ENCODE data around the gene CLRN2.

Gene CLRN2

GRCh38 chr4:17476853-17477252, 38.1 kb upstream of the CLRN2 start:
- Histone ChIP-seq H4K8ac (ENCODE audit: low read depth, low read length) (no peak overlapping the region), H3K4me2 (ENCODE audit: low read length) (no peak overlapping the region), H2BK120ac (ENCODE audit: insufficient read depth, low read length, poor library complexity) (no peak overlapping the region), H3K23ac (ENCODE audit: low read length) (no peak overlapping the region), H3K4me3 (ENCODE audit: low read depth, low read length) (no peak overlapping the region), H3K27ac (ENCODE audit: low read depth, low read length) (no peak overlapping the region), H3K79me1 (ENCODE audit: low read length) (no peaks in the 10 kb centered on the region), H2AFZ (ENCODE audit: insufficient read depth, low read length, poor library complexity) (no peak overlapping the region), H3K14ac (ENCODE audit: low read length) (no peak overlapping the region), H3K79me2 (ENCODE audit: control insufficient read depth, insufficient read depth, low read length, poor library complexity) (no peaks in the 10 kb centered on the region), H2BK12ac (ENCODE audit: low read length) (no peak overlapping the region), H3K9ac (ENCODE audit: low read length) (no peak overlapping the region), H3K27me3 (ENCODE audit: insufficient read depth, low read length) (no peaks in the 10 kb centered on the region), H3K9me3 (ENCODE audit: insufficient read depth, low read depth, low read length) (peaks cover 3% of the 10 kb centered on the region), H3K4me1 (ENCODE audit: control insufficient read depth in 1 of 2, insufficient read depth in 2 of 2, low read length in 2 of 2) (no peaks in the 10 kb centered on the region), H2AK5ac (ENCODE audit: low read length) (no peak overlapping the region), H3K36me3 (ENCODE audit: control insufficient read depth in 1 of 2, insufficient read depth in 2 of 2, low read length in 2 of 2) (no peaks in the 10 kb centered on the region), H4K12ac (ENCODE audit: low read depth, low read length) (no peak overlapping the region), H3K18ac (ENCODE audit: low read length) (no peak overlapping the region), H4K91ac (ENCODE audit: low read depth, low read length) (no peak overlapping the region), H3K4ac (ENCODE audit: low read depth, low read length) (no peak overlapping the region), H2BK5ac (ENCODE audit: low read depth, low read length, poor library complexity) (no peak overlapping the region)
- WGBS (ENCODE audit: extremely low coverage, insufficient coverage, insufficient read length), result no CpG with 5 or more reads among the region's 3 CpGs
- no peak for DNase-seq

- Histone ChIP-seq H2AFZ (ENCODE audit: insufficient read depth, low read length, poor library complexity) (no peak overlapping the region), H3K23ac (ENCODE audit: low read length) (no peak overlapping the region), H2BK12ac (ENCODE audit: low read length) (no peak overlapping the region), H2BK120ac (ENCODE audit: insufficient read depth, low read length, poor library complexity) (no peak overlapping the region), H3K79me1 (ENCODE audit: low read length) (no peaks in the 10 kb centered on the region), H2AK5ac (ENCODE audit: low read length) (no peak overlapping the region), H3K14ac (ENCODE audit: low read length) (no peak overlapping the region), H4K12ac (ENCODE audit: low read depth, low read length) (no peak overlapping the region), H3K4me2 (ENCODE audit: low read length) (no peak overlapping the region), H4K91ac (ENCODE audit: low read depth, low read length) (no peak overlapping the region), H3K9me3 (ENCODE audit: insufficient read depth, low read depth, low read length) (peaks cover 3% of the 10 kb centered on the region), H3K4ac (ENCODE audit: low read depth, low read length) (no peak overlapping the region), H3K18ac (ENCODE audit: low read length) (no peak overlapping the region), H3K27ac (ENCODE audit: low read depth, low read length) (no peak overlapping the region), H4K8ac (ENCODE audit: low read depth, low read length) (no peak overlapping the region), H3K4me1 (ENCODE audit: control insufficient read depth in 1 of 2, insufficient read depth in 2 of 2, low read length in 2 of 2) (no peaks in the 10 kb centered on the region), H3K4me3 (ENCODE audit: low read depth, low read length) (no peak overlapping the region), H3K27me3 (ENCODE audit: insufficient read depth, low read length) (no peaks in the 10 kb centered on the region), H3K36me3 (ENCODE audit: control insufficient read depth in 1 of 2, insufficient read depth in 2 of 2, low read length in 2 of 2) (no peaks in the 10 kb centered on the region), H3K9ac (ENCODE audit: low read length) (no peak overlapping the region), H3K79me2 (ENCODE audit: control insufficient read depth, insufficient read depth, low read length, poor library complexity) (no peaks in the 10 kb centered on the region), H2BK5ac (ENCODE audit: low read depth, low read length, poor library complexity) (no peak overlapping the region)
- DNase-seq, result no peak
- no CpG with 5 or more reads among the region's 9 CpGs for WGBS (ENCODE audit: extremely low coverage, insufficient coverage, insufficient read length)
Measured at GRCh38 chr4:17477774-17478472, 37.0 kb upstream of the CLRN2 start.

GRCh38 chr4:17480210-17480927, 34.6 kb upstream of the CLRN2 start:
- H2BK12ac ChIP-seq (ENCODE audit: low read length), result no peak overlapping the region
- no peaks in the 10 kb centered on the region for H3K79me1 ChIP-seq (ENCODE audit: low read length)
- H4K8ac ChIP-seq (ENCODE audit: low read depth, low read length), result no peak overlapping the region
- no peak overlapping the region for H2AK5ac ChIP-seq (ENCODE audit: low read length)
- no peak overlapping the region for H3K4me2 ChIP-seq (ENCODE audit: low read length)
- H4K91ac ChIP-seq (ENCODE audit: low read depth, low read length), result no peak overlapping the region
- H3K14ac ChIP-seq (ENCODE audit: low read length), result no peak overlapping the region
- H3K23ac ChIP-seq (ENCODE audit: low read length), result no peak overlapping the region
- H4K12ac ChIP-seq (ENCODE audit: low read depth, low read length), result no peak overlapping the region
- H3K9ac ChIP-seq (ENCODE audit: low read length), result no peak overlapping the region
- no CpG with 5 or more reads among the region's 7 CpGs for WGBS (ENCODE audit: extremely low coverage, insufficient coverage, insufficient read length)
- no peak overlapping the region for H3K18ac ChIP-seq (ENCODE audit: low read length)
- H2AFZ ChIP-seq (ENCODE audit: insufficient read depth, low read length, poor library complexity), result no peak overlapping the region
- H3K27ac ChIP-seq (ENCODE audit: low read depth, low read length), result no peak overlapping the region
- no peaks in the 10 kb centered on the region for H3K4me1 ChIP-seq (ENCODE audit: control insufficient read depth in 1 of 2, insufficient read depth in 2 of 2, low read length in 2 of 2)
- H3K4ac ChIP-seq (ENCODE audit: low read depth, low read length), result no peak overlapping the region
- H2BK5ac ChIP-seq (ENCODE audit: low read depth, low read length, poor library complexity), result no peak overlapping the region
- DNase-seq, result no peak
- no peaks in the 10 kb centered on the region for H3K36me3 ChIP-seq (ENCODE audit: control insufficient read depth in 1 of 2, insufficient read depth in 2 of 2, low read length in 2 of 2)
- H3K4me3 ChIP-seq (ENCODE audit: low read depth, low read length), result no peak overlapping the region
- H3K79me2 ChIP-seq (ENCODE audit: control insufficient read depth, insufficient read depth, low read length, poor library complexity), result no peaks in the 10 kb centered on the region
- H2BK120ac ChIP-seq (ENCODE audit: insufficient read depth, low read length, poor library complexity), result no peak overlapping the region
- no peaks in the 10 kb centered on the region for H3K27me3 ChIP-seq (ENCODE audit: insufficient read depth, low read length)
- H3K9me3 ChIP-seq (ENCODE audit: insufficient read depth, low read depth, low read length), result peaks cover 3% of the 10 kb centered on the region

- no peaks in the 10 kb centered on the region for H3K79me2 ChIP-seq (ENCODE audit: control insufficient read depth, insufficient read depth, low read length, poor library complexity)
- no peak overlapping the region for H3K4ac ChIP-seq (ENCODE audit: low read depth, low read length)
- H3K9me3 ChIP-seq (ENCODE audit: insufficient read depth, low read depth, low read length), result peaks cover 3% of the 10 kb centered on the region
- no peak overlapping the region for H3K4me2 ChIP-seq (ENCODE audit: low read length)
- no peak overlapping the region for H3K27ac ChIP-seq (ENCODE audit: low read depth, low read length)
- H2AK5ac ChIP-seq (ENCODE audit: low read length), result no peak overlapping the region
- no peak overlapping the region for H4K91ac ChIP-seq (ENCODE audit: low read depth, low read length)
- H3K23ac ChIP-seq (ENCODE audit: low read length), result no peak overlapping the region
- no peak for DNase-seq
- no peak overlapping the region for H3K18ac ChIP-seq (ENCODE audit: low read length)
- H2AFZ ChIP-seq (ENCODE audit: insufficient read depth, low read length, poor library complexity), result no peak overlapping the region
- no peak overlapping the region for H4K8ac ChIP-seq (ENCODE audit: low read depth, low read length)
- no peak overlapping the region for H2BK12ac ChIP-seq (ENCODE audit: low read length)
- no peaks in the 10 kb centered on the region for H3K36me3 ChIP-seq (ENCODE audit: control insufficient read depth in 1 of 2, insufficient read depth in 2 of 2, low read length in 2 of 2)
- no peaks in the 10 kb centered on the region for H3K27me3 ChIP-seq (ENCODE audit: insufficient read depth, low read length)
- WGBS (ENCODE audit: extremely low coverage, insufficient coverage, insufficient read length), result 100% methylated on average over 1 of the region's 2 CpGs
- H3K4me1 ChIP-seq (ENCODE audit: control insufficient read depth in 1 of 2, insufficient read depth in 2 of 2, low read length in 2 of 2), result no peaks in the 10 kb centered on the region
- no peak overlapping the region for H4K12ac ChIP-seq (ENCODE audit: low read depth, low read length)
- no peak overlapping the region for H3K4me3 ChIP-seq (ENCODE audit: low read depth, low read length)
- no peak overlapping the region for H3K14ac ChIP-seq (ENCODE audit: low read length)
- H3K9ac ChIP-seq (ENCODE audit: low read length), result no peak overlapping the region
- H2BK5ac ChIP-seq (ENCODE audit: low read depth, low read length, poor library complexity), result no peak overlapping the region
- no peaks in the 10 kb centered on the region for H3K79me1 ChIP-seq (ENCODE audit: low read length)
- H2BK120ac ChIP-seq (ENCODE audit: insufficient read depth, low read length, poor library complexity), result no peak overlapping the region
Measured at GRCh38 chr4:17480955-17481354, 34.0 kb upstream of the CLRN2 start.
